ENCODE measurements around the gene PLXNA4.

PLXNA4 gene

GRCh38 chr7:132498319-132498718 lies 78.0 kb downstream of the PLXNA4 start:
- no peaks in the 10 kb centered on the region for H3K27me3 ChIP-seq (ENCODE audit: insufficient read depth, poor library complexity, severe bottlenecking)
- H3K4me3 ChIP-seq (replicated peaks; ENCODE audit: insufficient read depth, low read length), result no peak overlapping the region
- H3K27ac ChIP-seq (replicated peaks), result no peak overlapping the region
- no peak for DNase-seq (ENCODE audit: low read depth in 1 of 2, low spot score in 1 of 2)
- TF ChIP-seq GABPA (IDR thresholded peaks at IDR 0.05; ENCODE audit: low read depth), result no peak
- no peak for TF ChIP-seq SPI1 (IDR thresholded peaks at IDR 0.05; ENCODE audit: borderline replicate concordance, low read depth)
- TF ChIP-seq, protein P1, sequence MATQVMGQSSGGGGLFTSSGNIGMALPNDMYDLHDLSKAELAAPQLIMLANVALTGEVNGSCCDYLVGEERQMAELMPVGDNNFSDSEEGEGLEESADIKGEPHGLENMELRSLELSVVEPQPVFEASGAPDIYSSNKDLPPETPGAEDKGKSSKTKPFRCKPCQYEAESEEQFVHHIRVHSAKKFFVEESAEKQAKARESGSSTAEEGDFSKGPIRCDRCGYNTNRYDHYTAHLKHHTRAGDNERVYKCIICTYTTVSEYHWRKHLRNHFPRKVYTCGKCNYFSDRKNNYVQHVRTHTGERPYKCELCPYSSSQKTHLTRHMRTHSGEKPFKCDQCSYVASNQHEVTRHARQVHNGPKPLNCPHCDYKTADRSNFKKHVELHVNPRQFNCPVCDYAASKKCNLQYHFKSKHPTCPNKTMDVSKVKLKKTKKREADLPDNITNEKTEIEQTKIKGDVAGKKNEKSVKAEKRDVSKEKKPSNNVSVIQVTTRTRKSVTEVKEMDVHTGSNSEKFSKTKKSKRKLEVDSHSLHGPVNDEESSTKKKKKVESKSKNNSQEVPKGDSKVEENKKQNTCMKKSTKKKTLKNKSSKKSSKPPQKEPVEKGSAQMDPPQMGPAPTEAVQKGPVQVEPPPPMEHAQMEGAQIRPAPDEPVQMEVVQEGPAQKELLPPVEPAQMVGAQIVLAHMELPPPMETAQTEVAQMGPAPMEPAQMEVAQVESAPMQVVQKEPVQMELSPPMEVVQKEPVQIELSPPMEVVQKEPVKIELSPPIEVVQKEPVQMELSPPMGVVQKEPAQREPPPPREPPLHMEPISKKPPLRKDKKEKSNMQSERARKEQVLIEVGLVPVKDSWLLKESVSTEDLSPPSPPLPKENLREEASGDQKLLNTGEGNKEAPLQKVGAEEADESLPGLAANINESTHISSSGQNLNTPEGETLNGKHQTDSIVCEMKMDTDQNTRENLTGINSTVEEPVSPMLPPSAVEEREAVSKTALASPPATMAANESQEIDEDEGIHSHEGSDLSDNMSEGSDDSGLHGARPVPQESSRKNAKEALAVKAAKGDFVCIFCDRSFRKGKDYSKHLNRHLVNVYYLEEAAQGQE (IDR thresholded peaks at IDR 0.05; ENCODE audit: insufficient replicate concordance, low read depth), result no peak
- TF ChIP-seq, protein P2, sequence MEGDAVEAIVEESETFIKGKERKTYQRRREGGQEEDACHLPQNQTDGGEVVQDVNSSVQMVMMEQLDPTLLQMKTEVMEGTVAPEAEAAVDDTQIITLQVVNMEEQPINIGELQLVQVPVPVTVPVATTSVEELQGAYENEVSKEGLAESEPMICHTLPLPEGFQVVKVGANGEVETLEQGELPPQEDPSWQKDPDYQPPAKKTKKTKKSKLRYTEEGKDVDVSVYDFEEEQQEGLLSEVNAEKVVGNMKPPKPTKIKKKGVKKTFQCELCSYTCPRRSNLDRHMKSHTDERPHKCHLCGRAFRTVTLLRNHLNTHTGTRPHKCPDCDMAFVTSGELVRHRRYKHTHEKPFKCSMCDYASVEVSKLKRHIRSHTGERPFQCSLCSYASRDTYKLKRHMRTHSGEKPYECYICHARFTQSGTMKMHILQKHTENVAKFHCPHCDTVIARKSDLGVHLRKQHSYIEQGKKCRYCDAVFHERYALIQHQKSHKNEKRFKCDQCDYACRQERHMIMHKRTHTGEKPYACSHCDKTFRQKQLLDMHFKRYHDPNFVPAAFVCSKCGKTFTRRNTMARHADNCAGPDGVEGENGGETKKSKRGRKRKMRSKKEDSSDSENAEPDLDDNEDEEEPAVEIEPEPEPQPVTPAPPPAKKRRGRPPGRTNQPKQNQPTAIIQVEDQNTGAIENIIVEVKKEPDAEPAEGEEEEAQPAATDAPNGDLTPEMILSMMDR (IDR thresholded peaks at IDR 0.05; ENCODE audit: insufficient read depth, low read length), result no peak

- no peak overlapping the region for H3K4me3 ChIP-seq (replicated peaks; ENCODE audit: insufficient read depth, low read length)
- no peak for DNase-seq (ENCODE audit: low read depth in 1 of 2, low spot score in 1 of 2)
- TF ChIP-seq POLR2AphosphoS5 (IDR thresholded peaks at IDR 0.05; ENCODE audit: low read depth) (no peak), SPI1 (IDR thresholded peaks at IDR 0.05; ENCODE audit: borderline replicate concordance, low read depth) (no peak), GABPA (IDR thresholded peaks at IDR 0.05; ENCODE audit: low read depth) (no peak)
- TF ChIP-seq, protein P2 (IDR thresholded peaks at IDR 0.05; ENCODE audit: insufficient read depth, low read length), result no peak
- H3K27ac ChIP-seq (replicated peaks), result no peak overlapping the region
- no peaks in the 10 kb centered on the region for H3K27me3 ChIP-seq (ENCODE audit: insufficient read depth, poor library complexity, severe bottlenecking)
Observed at GRCh38 chr7:132497098-132497497, 79.2 kb downstream of the PLXNA4 start.

DNA sequence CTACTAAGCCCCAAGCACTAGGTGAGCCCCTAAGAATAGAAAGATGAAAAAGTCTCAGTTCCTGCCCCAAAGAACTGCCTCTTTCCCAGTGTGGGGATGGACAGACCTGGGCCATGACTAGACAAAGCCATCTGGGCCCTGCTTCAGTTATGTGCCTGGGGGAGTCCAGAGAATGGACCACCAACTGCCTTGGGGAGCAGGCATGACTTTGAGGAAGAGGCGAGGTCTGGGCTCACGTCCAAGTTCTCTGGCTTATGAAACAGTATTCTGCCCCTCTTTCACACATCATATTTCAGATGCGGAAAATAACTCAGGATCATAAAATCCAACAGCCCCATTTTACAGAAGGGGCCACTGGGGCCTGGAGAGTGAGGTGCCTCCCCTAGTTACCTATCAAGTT lies 80.3 kb downstream of the PLXNA4 start:
- Histone ChIP-seq H3K4me3 (replicated peaks; ENCODE audit: insufficient read depth, low read length) (no peak overlapping the region), H3K27me3 (ENCODE audit: insufficient read depth, poor library complexity, severe bottlenecking) (no peaks in the 10 kb centered on the region), H3K27ac (replicated peaks) (no peak overlapping the region)
- DNase-seq (ENCODE audit: low read depth in 1 of 2, low spot score in 1 of 2), result no peak
- no peak for TF ChIP-seq GABPA (IDR thresholded peaks at IDR 0.05; ENCODE audit: low read depth)
- TF ChIP-seq POLR2AphosphoS5 (IDR thresholded peaks at IDR 0.05; ENCODE audit: low read depth), result no peak
- TF ChIP-seq, protein P1 (IDR thresholded peaks at IDR 0.05; ENCODE audit: insufficient replicate concordance, low read depth), result no peak
- no peak for TF ChIP-seq SPI1 (IDR thresholded peaks at IDR 0.05; ENCODE audit: borderline replicate concordance, low read depth)
- TF ChIP-seq, protein P2 (IDR thresholded peaks at IDR 0.05; ENCODE audit: insufficient read depth, low read length), result no peak

- TF ChIP-seq POLR2AphosphoS5 (IDR thresholded peaks at IDR 0.05; ENCODE audit: low read depth) (no peak), SPI1 (IDR thresholded peaks at IDR 0.05; ENCODE audit: borderline replicate concordance, low read depth) (no peak), GABPA (IDR thresholded peaks at IDR 0.05; ENCODE audit: low read depth) (no peak)
- TF ChIP-seq, protein P1 (IDR thresholded peaks at IDR 0.05; ENCODE audit: insufficient replicate concordance, low read depth), result no peak
- TF ChIP-seq, protein P2 (IDR thresholded peaks at IDR 0.05; ENCODE audit: insufficient read depth, low read length), result no peak
- H3K27ac ChIP-seq (replicated peaks), result no peak overlapping the region
- H3K4me3 ChIP-seq (replicated peaks; ENCODE audit: insufficient read depth, low read length), result no peak overlapping the region
- H3K27me3 ChIP-seq (ENCODE audit: insufficient read depth, poor library complexity, severe bottlenecking), result no peaks in the 10 kb centered on the region
- no peak for DNase-seq (ENCODE audit: low read depth in 1 of 2, low spot score in 1 of 2)
Observed at GRCh38 chr7:132494474-132494873, 81.8 kb downstream of the PLXNA4 start.
